ENCODE data around the gene TBC1D16. TPM values are rescaled to one million over a fixed set of nuclear protein-coding genes. Genes with fewer than 3 reads are reported as not detected.

Gene TBC1D16
- total RNA-seq, 1 experiment from 2014 or later, result 85.8 TPM

- no peak overlapping the region for H2BK12ac ChIP-seq (ENCODE audit: insufficient read length, low read depth, low read length)
- no peak overlapping the region for H2AK5ac ChIP-seq (ENCODE audit: insufficient read length, low read length)
- peaks cover 48 to 72% of the 10 kb centered on the region in 2 experiments for H3K4me1 Mint-ChIP-seq
- no peak overlapping the region for H3K4ac ChIP-seq (ENCODE audit: low read depth, low read length)
- H4K8ac ChIP-seq (replicated peaks; ENCODE audit: insufficient read length, low read depth, low read length), result no peak overlapping the region
- H2BK5ac ChIP-seq (ENCODE audit: insufficient read length, low read length), result no peak overlapping the region
- no peak overlapping the region for H3K4me2 ChIP-seq (ENCODE audit: insufficient read depth, insufficient read length, low read length)
- no peak overlapping the region for H2BK15ac ChIP-seq (ENCODE audit: low read depth, low read length)
- no peak for TF ChIP-seq CTCF (conservative IDR thresholded peaks at IDR 0.05)
- no peak overlapping the region for H2BK120ac ChIP-seq (ENCODE audit: low read depth, low read length, poor library complexity, severe bottlenecking)
- no peak overlapping the region for H3T11ph ChIP-seq (ENCODE audit: low read length)
- H4K91ac ChIP-seq (ENCODE audit: insufficient read length, low read depth, low read length), result no peak overlapping the region
- peaks cover under 1 to 4% of the 10 kb centered on the region in 2 experiments; a peak in 2 of 5 replicates for H3K9me3 Mint-ChIP-seq
- H2AFZ ChIP-seq (ENCODE audit: low read length), result no peak overlapping the region
- H3K27ac Mint-ChIP-seq, result peak overlapping the region in 2 of 3 experiments; percentile 36 to 69; a peak in 2 of 7 replicates
- H3K27ac ChIP-seq (ENCODE audit: insufficient read length, low read depth, low read length), result no peak overlapping the region
- no peak overlapping the region for H2BK20ac ChIP-seq (ENCODE audit: low read depth, low read length, poor library complexity, severe bottlenecking)
- no peak overlapping the region for H4K5ac ChIP-seq (ENCODE audit: insufficient read length, low read depth, low read length)
- H3K9me3 ChIP-seq (ENCODE audit: control insufficient read depth, low read depth, low read length), result no peaks in the 10 kb centered on the region
- no peaks in the 10 kb centered on the region for H3K79me1 ChIP-seq (ENCODE audit: insufficient read depth, low read depth, low read length, poor library complexity, severe bottlenecking)
- H3K14ac ChIP-seq (ENCODE audit: insufficient read depth, low read length), result no peak overlapping the region
- peaks cover 3% of the 10 kb centered on the region; the same call in 1 of the 2 replicates for H3K4me1 ChIP-seq (ENCODE audit: insufficient read depth, low read length)
- H3K27me3 ChIP-seq (ENCODE audit: insufficient read depth, low read length), result no peaks in the 10 kb centered on the region
- H4K20me1 ChIP-seq (ENCODE audit: control insufficient read depth, insufficient read depth, insufficient read length), result no peaks in the 10 kb centered on the region
- no CpG with 5 or more reads among the region's 13 CpGs for WGBS (ENCODE audit: extremely low coverage, insufficient read length, low lambda C conversion rate)
- H3K27me3 Mint-ChIP-seq (ENCODE audit: low read depth), result no peaks in the 10 kb centered on the region; the same call in 1 of the 2 replicates
- H3K36me3 Mint-ChIP-seq (ENCODE audit: insufficient read depth in 1 of 3, low read depth in 3 of 3), result peaks cover 0 to 2% (median 0%) of the 10 kb centered on the region in 3 experiments; a peak in 4 of 7 replicates
- no peak overlapping the region for H3K18ac ChIP-seq (ENCODE audit: insufficient read length, low read depth, low read length)
- no peak overlapping the region for H3K56ac ChIP-seq (ENCODE audit: insufficient read length, low read depth, low read length)
- H3K9ac ChIP-seq (ENCODE audit: extremely low read depth, insufficient read length, low read length), result no peak overlapping the region
- H3K23ac ChIP-seq (ENCODE audit: insufficient read length, low read depth, low read length), result no peak overlapping the region
- H3K79me2 ChIP-seq (ENCODE audit: insufficient read depth, low read length), result no peaks in the 10 kb centered on the region; the same call in 1 of the 2 replicates
- peak; percentile 37 for DNase-seq
- H3K23me2 ChIP-seq (ENCODE audit: insufficient read length, low read depth, low read length, poor library complexity, severe bottlenecking), result no peaks in the 10 kb centered on the region
- H3K4me3 Mint-ChIP-seq, result no peak overlapping the region
Observed at GRCh38 chr17:79955691-79956440, 79.8 kb downstream of the TBC1D16 start.
